OCI-LY7 (cell line): Measurements from ENCODE around the gene DDT.

Experiments
- CTCF ChIP-seq: fragments of 200-600 bp; sonication (generic); conservative IDR thresholded peaks from 2 replicates; pipeline ENCODE4 v1.5.1; 2014; ENCODE audit warnings: mild to moderate bottlenecking, antibody characterized with exemption, low read length, moderate library complexity, mixed read lengths
- EZH2phosphoT487 ChIP-seq: fragments of 200-600 bp; sonication (generic); IDR thresholded peaks from 2 replicates; pipeline ENCODE4 v1.6.1; 2018; ENCODE audit warnings: low read depth, borderline replicate concordance, mild to moderate bottlenecking, mixed run types, antibody characterized with exemption, low read length, moderate library complexity, mixed read lengths

DNA sequence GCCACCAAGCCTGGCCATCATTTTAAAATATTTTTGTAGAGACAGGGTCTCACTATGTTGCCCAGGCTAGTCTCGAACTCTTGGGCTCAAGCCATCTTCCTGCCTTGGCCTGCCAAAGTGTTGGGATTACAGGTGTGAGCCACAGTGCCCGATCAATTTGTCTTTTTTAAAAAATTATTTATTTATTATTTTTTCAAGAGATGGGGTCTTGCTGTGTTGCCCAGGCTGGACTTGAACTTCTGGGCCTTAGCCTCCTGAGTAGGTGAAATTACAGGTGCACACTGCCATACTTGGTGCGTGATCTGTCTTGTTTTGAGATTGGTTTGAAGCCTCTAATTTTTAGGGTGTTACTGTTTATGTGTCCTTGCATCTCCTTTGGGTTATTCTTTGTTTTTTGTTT is 47.1 kb upstream of the DDT start:
- TF ChIP-seq CTCF (no peak), EZH2phosphoT487 (no peak)
